Measurements from ENCODE around the gene IL3RA. TPM values are rescaled to one million over a fixed set of nuclear protein-coding genes. Genes with fewer than 3 reads are reported as not detected.

The IL3RA gene
- total RNA-seq, result 1 to 10 TPM in 1 of 2 donors, under 1 TPM in 1; 0.33 to 1.7 TPM
- 1 to 10 TPM; 1.0 TPM for polyA plus RNA-seq

DNA sequence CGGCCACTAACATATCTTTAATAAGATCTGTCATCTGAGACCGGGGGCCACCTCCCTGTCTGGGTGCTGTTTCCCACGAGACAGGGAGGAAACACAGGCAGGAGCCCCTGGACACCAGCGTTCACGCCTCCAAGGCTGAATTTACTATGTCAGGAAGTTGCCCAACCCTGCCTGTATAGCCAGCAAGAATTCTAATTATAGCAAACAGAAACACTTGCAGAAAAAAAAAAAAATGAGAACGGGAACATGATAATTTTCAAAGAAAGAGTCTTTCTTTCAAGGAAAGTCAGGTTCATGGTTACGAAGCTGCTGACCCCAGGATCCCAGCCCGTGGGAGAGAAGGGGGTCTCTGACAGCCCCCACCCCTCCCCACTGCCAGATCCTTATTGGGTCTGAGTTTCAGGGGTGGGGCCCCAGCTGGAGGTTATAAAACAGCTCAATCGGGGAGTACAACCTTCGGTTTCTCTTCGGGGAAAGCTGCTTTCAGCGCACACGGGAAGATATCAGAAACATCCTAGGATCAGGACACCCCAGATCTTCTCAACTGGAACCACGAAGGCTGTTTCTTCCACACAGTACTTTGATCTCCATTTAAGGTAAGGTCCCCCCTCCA lies at the start of gene IL3RA:
Gene IL3RA (plus strand): TSS at position 455 of the 613 bp plus-strand sequence. CDS start 4,981 bp downstream, outside the sequence.
- DNase-seq (ENCODE audit: low spot score), result no peak
- H3K36me3 ChIP-seq (ENCODE audit: control insufficient read depth in 4 of 4, insufficient read depth in 3 of 4, low read depth in 1 of 4, low read length in 3 of 4), result no peaks in the 10 kb centered on the region
- H3K4me1 ChIP-seq (ENCODE audit: control insufficient read depth in 4 of 4, insufficient read depth in 4 of 4, low read length in 3 of 4), result no peaks in the 10 kb centered on the region
- WGBS, result 34% methylated on average over 14 of the region's 14 CpGs
- H3K9ac ChIP-seq (ENCODE audit: low read depth in 1 of 2, low read length in 2 of 2), result no peak within 1 kb of the TSS
- no peaks in the 10 kb centered on the region for H3K27me3 ChIP-seq (ENCODE audit: control insufficient read depth in 4 of 4, insufficient read depth in 4 of 4, low read length in 3 of 4)
- peak within 1 kb of the TSS; percentile 14 to 15 for H3K27ac ChIP-seq (ENCODE audit: low read depth in 1 of 2, low read length in 2 of 2)
- peak within 1 kb of the TSS in 1 of 3 donors; percentile 21 for H3K4me3 ChIP-seq (ENCODE audit: low read depth in 1 of 3, low read length in 3 of 3)
- H3K9me3 ChIP-seq (ENCODE audit: control insufficient read depth in 4 of 4, low read length in 3 of 4), result peaks cover 0 to 5% (median 2%) of the 10 kb centered on the region in 4 donors
- no peak for TF ChIP-seq FOXA1 (IDR thresholded peaks at IDR 0.05)
- TF ChIP-seq GABPA (IDR thresholded peaks at IDR 0.05 in 1 of 2, conservative IDR thresholded peaks at IDR 0.05 in 1 of 2), result no peak
- TF ChIP-seq, protein P1, sequence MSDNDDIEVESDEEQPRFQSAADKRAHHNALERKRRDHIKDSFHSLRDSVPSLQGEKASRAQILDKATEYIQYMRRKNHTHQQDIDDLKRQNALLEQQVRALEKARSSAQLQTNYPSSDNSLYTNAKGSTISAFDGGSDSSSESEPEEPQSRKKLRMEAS (IDR thresholded peaks at IDR 0.05), result no peak
- no peak for TF ChIP-seq HNF4A (conservative IDR thresholded peaks at IDR 0.05)
- TF ChIP-seq RAD21 (IDR thresholded peaks at IDR 0.05), result no peak

GRCh38 chrX:1289535-1289934 lies 47.0 kb upstream of the IL3RA start:
- no peak for DNase-seq (ENCODE audit: low spot score)
- 77% methylated on average over 1 of the region's 1 CpG for WGBS
- TF ChIP-seq SP1 (IDR thresholded peaks at IDR 0.05) (no peak), CTCF (IDR thresholded peaks at IDR 0.05; ENCODE audit: low read depth, low read length, missing input control) (no peak), EGR1 (IDR thresholded peaks at IDR 0.05; ENCODE audit: low read depth in 2 of 2) (no peak), HNF4G (IDR thresholded peaks at IDR 0.05) (no peak), RAD21 (IDR thresholded peaks at IDR 0.05) (no peak), RXRA (IDR thresholded peaks at IDR 0.05) (no peak), NR2F2 (IDR thresholded peaks at IDR 0.05) (no peak), REST (IDR thresholded peaks at IDR 0.05) (no peak), JUND (IDR thresholded peaks at IDR 0.05) (no peak), YY1 (IDR thresholded peaks at IDR 0.05) (no peak), TAF1 (conservative IDR thresholded peaks at IDR 0.05) (no peak), FOXA1 (IDR thresholded peaks at IDR 0.05) (no peak), HNF4A (conservative IDR thresholded peaks at IDR 0.05) (no peak), GABPA (IDR thresholded peaks at IDR 0.05 in 1 of 2, conservative IDR thresholded peaks at IDR 0.05 in 1 of 2) (no peak)
- TF ChIP-seq, protein P1 (IDR thresholded peaks at IDR 0.05), result no peak
- TF ChIP-seq, protein P2, sequence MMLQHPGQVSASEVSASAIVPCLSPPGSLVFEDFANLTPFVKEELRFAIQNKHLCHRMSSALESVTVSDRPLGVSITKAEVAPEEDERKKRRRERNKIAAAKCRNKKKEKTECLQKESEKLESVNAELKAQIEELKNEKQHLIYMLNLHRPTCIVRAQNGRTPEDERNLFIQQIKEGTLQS (IDR thresholded peaks at IDR 0.05), result no peak
- TF ChIP-seq, protein P3, sequence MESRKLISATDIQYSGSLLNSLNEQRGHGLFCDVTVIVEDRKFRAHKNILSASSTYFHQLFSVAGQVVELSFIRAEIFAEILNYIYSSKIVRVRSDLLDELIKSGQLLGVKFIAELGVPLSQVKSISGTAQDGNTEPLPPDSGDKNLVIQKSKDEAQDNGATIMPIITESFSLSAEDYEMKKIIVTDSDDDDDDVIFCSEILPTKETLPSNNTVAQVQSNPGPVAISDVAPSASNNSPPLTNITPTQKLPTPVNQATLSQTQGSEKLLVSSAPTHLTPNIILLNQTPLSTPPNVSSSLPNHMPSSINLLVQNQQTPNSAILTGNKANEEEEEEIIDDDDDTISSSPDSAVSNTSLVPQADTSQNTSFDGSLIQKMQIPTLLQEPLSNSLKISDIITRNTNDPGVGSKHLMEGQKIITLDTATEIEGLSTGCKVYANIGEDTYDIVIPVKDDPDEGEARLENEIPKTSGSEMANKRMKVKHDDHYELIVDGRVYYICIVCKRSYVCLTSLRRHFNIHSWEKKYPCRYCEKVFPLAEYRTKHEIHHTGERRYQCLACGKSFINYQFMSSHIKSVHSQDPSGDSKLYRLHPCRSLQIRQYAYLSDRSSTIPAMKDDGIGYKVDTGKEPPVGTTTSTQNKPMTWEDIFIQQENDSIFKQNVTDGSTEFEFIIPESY (IDR thresholded peaks at IDR 0.05), result no peak

More at GRCh38 chrX:1289535-1289934, 47.0 kb upstream of the IL3RA start:
- H3K27ac ChIP-seq (ENCODE audit: low read depth in 1 of 2, low read length in 2 of 2), result no peak overlapping the region
- H3K4me3 ChIP-seq (ENCODE audit: low read depth in 1 of 3, low read length in 3 of 3), result no peak overlapping the region
- no peaks in the 10 kb centered on the region for H3K36me3 ChIP-seq (ENCODE audit: control insufficient read depth in 4 of 4, insufficient read depth in 3 of 4, low read depth in 1 of 4, low read length in 3 of 4)
- H3K4me1 ChIP-seq (ENCODE audit: control insufficient read depth in 4 of 4, insufficient read depth in 4 of 4, low read length in 3 of 4), result no peaks in the 10 kb centered on the region
- H3K27me3 ChIP-seq (ENCODE audit: control insufficient read depth in 4 of 4, insufficient read depth in 4 of 4, low read length in 3 of 4), result no peaks in the 10 kb centered on the region
- no peaks in the 10 kb centered on the region for H3K9me3 ChIP-seq (ENCODE audit: control insufficient read depth in 4 of 4, low read length in 3 of 4)
- no peak overlapping the region for H3K9ac ChIP-seq (ENCODE audit: low read depth in 1 of 2, low read length in 2 of 2)
